Measurements from ENCODE around the gene PCID2.

- no peak for TF ChIP-seq EZH2phosphoT487 (conservative IDR thresholded peaks at IDR 0.05; ENCODE audit: low read length)
- no peak for TF ChIP-seq CTCF (IDR thresholded peaks at IDR 0.05; ENCODE audit: insufficient read depth, low read length, poor library complexity, severe bottlenecking)
These were observed 4.1 kb downstream of the PCID2 start for GRCh38 chr13:113204378-113204734.
